NCI-H345 (cell line): ENCODE results near the gene CHERP.
A peak's percentile ranks its signal among the peaks of the same experiment; 100 is the strongest.
"Not testable (repeated sequence)": the region's sequence is repeated elsewhere in the genome, so short reads cannot be mapped to it uniquely, and the experiment has no call there.

Experiments
- DNase-seq: peaks from one replicate; lab custom pipeline; 2025; lab: John Stamatoyannopoulos, UW

Gene CHERP

DNA sequence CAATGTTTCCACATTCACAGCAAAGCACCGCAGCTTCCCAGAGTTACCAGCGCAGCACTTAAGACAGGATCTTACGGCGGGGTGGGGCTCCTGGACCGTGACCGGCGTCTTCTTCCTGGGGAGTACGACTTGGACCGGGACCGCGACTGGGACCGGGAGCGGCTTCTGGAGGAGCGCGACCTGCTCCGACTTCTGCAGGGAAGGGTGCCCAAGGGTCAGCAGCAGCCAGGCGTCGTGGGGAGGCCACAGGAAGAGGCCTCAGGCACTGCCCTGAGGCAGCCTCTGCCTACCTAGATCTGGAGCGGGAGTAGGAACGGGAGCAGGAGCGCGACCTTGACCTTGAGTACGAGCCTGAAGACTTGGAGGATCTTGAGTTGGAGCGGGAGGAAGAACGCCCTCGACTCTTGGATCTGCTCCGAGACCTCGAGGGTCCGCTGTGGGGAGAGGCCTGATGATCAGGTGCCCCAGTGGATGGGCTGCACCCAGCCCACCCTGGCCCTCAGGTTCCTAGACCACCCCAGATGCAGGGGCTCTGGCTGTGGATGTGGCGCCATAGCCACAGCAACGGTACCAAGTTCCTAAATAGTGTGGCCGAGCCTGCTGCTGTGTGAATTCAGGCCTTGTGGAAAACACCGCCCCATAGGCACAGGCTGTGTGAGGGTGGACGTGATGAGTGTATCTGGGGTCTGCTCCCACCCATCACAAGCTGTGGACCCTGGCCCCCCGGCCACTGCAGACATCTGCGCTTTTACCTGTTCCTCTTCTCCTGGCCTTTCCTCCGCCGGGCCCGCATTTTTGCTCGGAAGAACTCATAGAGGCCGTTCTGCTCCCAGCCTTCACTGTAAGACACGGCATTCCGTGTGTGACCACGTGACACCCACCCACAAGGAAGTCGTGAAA, 21.9 kb downstream of the CHERP start:
- no peak for DNase-seq

DNA sequence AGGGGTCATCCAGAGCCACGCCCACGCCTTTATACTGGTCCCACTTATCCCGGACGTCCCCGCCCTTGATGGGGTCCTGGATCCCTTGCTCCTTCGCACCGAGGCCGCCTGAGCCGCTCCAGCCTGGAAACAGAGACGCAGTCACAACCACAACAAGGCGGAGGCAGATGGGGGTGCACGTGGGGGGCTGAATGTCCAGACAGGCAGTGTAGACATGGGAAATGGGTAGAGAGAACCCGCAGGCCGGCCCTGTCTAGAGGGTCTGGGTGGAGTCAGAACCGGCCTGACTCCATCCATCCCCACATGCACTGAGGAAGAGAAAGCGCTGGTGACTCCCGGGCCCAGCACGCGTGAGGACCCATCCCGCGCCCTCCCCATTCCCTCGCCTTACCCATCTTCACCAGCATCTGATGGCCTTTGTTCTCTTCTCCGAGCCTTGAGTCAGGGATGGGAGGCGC, 23.0 kb downstream of the CHERP start:
- no peak for DNase-seq

DNA sequence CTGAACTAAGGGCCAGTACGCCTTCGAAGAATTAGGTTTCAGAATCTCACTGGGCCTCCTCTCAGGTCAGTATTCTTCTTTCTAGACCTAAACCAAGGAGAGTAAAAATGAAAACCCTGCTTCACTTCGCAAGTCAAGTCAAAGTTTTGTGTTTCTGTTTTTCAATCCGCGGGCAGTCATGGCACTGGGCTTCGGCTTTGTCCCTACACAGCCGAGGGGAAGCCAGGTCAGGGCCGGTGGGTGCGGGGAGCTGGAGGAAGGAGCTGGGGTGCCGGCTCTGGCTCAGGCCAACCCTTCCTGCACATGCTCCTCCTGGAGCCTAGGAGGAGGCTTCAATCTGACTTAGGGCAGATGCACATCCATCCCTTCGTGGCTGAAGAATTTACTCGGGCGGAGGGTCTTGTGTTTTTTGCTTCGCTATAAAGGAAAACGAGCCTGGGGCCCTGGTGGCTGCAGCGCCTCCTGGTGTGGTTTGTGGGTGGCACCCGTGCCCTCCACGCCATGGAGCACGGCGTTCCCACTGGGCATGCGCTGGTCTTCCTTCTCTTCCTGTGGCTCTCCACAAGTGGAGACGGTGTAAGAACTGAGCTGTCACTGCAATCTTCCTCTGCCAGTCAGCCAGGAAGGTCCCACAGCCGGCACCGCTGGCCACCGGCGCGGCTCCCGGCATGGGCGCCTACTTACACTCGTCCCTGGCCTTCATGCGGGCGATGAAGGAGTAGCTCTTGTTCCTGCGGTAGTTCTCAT, 23.6 kb downstream of the CHERP start:
- DNase-seq, result no peak

DNA sequence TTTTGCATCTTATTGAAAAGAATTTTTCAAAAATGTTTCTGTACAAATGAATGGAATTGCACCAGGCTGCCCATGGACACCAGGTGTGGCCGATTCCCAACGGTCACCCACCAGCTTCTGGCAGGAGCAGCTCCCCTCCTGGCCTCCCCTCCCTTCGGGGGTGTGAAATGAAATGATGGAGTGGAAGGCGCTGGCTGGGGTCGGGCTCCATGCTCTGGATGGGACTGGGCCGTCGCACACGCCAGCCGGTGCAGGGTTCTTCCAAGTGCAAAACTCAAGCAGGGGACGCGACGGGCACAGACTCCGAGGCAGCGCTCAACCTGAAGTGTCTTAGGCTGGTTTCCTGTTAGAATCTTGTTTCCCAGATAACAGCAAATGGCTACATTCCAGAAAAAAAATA, 24.2 kb downstream of the CHERP start:
- DNase-seq, result no peak

DNA sequence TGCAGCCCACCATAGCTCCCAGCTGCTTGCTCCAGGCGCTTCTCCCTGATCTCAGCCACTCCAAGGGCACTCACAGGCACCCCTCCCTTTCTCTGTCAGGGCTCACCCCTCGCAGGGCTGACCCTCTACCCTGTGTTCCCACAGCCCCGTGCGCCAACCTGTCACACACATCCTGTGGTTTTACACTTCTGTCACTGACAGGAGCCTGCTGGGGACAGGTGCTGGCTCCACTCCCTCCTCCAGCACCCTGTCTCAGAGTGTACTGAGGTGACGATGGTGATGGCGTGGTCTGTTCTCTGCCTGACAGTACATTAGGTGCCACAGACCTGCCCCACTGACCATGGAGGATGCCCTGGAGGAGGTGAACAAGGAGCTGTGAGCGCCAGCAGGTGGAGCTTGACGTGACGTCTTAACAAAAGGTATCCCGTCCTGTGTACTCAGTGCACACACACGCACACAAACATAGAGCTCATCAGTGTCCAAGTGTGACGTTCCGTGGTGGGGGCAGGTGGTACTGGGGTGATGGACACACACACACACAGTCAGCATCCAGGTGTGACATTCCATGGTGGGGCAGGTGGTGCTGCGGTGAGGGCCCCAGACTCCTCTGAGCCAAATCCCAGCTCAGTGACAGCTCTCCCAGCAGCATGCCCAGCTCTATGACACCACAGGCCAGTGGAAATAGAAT, 25.2 kb downstream of the CHERP start:
- no peak for DNase-seq

DNA sequence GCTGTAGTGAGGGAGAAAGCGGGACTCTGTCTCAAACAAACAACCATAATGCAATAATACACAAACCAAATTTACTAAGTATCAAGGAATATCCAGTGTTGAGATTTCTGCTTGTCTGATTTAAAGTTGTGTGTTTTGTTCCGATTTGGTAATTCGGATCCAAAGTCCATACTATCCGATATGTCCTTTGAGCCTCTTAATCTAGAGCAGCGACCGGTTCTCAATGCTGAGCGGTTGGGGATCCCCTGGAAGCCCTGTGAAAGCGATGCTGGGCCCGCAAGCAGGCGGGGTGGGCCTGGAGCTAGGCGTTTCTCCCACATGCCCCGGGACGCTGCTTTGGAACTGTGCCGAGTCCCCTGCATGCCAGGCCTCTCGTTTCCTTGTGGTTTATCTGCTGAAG, 25.9 kb downstream of the CHERP start:
- DNase-seq, result no peak

DNA sequence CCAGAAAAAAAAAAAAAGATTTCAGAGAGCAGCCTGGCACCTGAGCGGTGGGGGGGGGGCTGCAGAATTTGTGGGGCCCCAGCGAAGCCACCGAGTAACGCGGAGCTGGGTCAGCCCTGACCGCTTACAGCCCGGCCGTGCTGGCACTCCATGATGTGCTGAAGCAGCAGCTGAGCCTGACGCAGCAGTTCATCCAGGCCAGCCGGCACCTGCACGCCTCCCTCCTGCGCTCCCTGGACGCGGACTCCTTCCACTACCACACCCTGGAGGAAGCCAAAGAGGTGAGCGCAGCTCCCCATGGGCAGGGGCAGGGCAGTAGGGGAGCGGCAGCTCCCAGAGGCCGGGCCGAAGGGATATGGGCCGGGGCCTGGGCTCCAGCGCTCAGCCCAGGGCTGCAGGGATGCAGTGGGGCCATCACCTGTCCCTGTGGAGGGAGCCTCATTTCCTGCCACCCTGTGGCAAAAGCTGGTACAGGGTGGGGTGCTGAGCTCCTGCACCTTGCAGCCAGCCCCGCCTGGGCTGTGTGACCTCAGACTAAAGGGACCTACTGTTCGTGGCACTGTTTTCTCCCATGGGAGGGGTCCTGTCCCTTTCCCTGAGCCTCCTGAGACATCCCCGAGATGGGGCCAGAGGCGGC, 27.7 kb downstream of the CHERP start:
- no peak for DNase-seq

DNA sequence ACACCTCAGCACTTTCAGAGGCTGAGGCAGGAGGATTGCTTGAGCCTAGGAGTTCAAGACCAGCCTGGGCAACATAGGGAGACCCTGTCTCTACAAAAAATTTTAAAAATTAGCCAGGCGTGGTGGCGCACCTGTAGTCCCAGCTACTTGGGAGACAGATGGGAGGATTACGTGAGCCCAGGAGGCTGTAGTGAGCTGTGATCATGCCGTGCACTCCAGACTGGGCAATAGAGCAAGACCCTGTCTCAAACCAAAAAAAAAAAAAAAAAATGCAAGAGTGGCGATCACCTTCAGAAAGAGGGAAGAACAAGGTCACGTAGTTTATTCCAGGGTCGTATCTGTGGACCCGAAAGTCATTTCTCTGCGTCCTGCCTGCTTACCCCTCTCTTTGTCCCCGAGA, 29.6 kb downstream of the CHERP start:
- DNase-seq, result not testable (repeated sequence)

DNA sequence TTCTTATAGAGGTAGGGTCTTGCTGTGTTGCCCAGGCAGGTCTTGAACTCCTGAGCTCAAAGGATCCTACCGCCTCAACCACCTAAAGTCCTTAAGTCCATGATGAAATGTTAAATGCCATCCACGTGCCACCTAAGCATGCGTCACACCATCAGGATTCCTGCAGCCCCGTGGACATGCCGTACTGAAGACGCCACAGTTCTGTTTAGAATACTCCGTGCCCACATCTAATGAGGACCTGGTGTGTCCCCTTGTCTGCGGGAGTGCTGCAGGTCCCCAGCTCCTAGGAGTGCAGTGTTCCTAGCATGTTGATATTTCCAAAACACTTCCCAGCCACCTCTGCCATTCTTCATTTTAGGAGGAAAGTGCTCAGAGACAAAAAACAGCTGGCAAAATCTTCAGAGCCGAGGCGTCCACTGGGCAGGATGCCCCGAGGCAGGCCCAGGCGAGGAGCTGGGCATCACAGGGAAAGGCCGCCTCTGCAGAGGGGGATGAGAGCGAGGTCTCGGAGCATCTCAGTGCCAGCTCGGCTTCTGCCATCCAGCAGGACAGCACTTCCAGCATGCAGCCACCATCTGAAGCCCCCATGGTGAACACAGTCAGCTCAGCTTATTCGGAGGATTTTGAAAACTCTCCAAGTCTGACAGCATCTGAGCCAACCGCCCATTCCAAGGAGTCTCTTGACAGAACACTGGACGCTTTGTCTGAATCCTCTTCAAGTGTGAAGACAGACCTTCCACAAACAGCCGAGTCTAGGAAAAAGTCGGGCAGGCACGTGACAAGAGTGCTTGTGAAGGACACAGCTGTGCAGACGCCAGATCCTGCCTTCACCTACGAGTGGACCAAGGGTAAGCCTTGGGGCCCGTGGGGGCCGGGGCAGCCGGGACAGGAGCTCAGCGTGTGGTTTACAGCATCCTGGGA, 32.8 kb downstream of the CHERP start:
- DNase-seq, result no peak

DNA sequence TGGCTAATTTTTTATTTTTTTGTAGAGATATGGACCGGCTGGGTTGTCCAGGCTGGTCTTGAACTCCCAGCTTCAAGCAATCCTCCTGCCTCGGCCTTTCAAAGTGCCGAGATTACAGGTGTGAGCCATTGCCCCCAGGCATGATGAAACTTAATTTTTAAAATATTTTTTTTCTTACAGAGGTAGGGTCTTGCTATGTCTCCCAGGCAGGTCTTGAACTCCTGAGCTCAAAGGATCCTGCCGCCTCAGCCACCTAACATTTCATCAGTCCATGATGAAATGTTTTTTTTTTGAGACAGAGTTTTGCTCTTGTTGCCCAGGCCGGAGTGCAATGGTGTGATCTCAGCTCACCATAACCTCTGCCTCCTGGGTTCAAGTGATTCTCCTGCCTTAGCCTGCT, 33.7 kb downstream of the CHERP start:
- DNase-seq, result no peak

DNA sequence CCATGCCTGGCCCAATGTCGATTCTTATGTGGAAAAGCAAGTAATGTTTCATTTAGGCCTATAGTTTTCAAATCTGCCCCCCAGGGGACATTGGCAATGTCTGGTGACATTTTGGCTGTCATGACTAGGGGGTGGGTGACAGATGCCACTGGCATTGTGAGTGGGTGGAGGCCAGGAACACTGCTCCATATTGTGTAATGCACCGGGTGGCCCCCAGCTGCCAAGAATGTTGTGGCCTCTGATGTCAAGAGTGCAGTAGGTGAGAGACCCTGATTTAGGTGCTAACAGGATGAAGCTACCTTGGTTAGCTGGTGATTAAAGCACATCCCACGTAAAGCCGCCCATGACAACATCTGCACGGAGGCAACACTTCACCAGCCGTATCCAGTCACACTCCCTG, 35.3 kb downstream of the CHERP start:
- no peak for DNase-seq

DNA sequence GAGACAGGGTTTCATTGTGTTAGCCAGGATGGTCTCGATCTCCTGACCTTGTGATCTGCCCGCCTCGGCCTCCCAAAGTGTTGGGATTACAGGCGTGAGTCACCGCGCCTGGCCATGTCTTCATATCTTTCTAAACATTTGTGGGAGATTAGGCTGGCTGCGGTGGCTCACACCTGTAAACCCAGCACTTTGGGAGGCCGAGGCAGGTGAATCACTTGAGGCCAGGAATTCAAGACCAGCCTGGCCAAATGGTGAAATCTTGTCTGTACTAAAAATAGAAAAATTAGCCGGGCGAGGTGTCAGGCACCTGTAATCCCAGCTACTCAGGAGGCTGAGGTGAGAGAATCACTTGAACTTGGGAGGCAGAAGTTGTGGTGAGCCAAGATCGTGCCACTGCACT, 36.1 kb downstream of the CHERP start:
- not testable (repeated sequence) for DNase-seq

DNA sequence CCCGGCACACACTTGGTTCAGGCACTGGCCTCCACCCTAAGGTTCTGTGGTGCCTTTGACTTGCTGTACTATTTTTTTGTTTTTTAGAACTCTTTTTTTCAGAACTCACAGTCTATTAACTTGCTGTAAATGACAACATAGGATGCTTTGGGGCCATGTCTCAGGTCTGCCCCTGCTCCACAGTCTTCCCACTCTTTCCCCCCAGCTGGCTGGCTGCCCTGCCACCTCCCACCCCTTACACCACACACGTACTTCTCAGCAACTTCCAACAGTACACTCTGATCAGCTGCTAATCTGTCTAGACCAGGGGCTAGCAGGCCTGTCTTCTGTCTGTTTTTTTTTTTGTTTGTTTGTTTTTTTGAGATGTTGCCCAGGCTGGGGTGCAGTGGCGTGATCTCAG, 38.0 kb downstream of the CHERP start:
- DNase-seq, result no peak

DNA sequence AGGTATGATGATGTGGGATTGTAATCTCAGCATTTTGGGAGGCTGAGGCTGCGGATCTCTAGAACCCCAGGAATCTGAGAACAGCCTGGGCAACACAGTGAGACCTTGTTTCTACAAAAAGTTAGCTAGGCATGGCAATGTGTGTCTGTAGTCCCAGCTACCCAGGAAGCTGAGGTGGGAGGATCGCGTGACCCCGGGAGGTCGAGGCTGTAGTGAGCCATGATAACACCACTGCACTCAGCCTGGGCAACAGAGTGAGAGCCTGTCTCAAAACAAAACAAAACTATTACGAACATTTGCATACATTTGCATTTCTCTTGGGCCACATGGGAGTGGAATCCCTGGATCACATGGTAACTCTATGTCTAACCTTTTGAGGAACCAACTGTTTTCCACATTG, 44.4 kb downstream of the CHERP start:
- no peak for DNase-seq

DNA sequence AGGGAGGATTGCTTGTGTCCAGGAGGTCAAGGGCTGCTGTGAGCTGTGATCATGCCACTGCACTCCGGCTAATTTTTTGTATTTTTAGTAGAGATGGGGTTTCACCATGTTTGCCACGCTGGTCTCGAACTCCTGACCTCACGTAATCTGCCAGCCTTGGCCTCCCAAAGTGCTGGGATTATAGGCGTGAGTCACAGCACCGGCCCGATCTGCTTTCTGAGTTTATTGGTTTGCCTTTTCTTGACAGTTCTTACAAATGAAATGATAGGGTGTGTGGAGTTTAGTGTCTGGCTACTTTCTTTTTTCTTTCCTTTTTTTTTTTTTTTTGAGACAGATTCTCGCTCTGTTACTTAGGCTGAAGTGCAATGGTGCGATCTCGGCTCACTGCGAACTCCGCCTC, 45.2 kb downstream of the CHERP start:
- no peak for DNase-seq

DNA sequence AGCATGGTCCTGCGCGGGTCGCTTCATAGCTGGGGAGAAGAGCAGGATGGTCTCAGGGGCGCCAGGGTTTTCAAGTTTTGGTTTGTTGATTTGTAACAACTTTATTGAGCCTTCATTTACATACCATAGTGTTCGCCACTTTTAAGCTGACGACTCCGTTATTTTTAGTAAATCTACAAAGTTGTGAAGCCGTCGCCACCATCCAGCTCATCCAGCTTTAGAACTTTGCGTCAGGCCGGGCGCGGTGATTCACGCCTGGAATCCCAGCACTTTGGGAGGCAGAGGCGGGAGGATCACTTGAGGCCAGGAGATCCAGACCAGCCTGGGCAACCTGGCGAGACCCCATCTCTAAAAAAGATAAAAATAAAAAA, 45.6 kb downstream of the CHERP start:
- DNase-seq, result no peak

DNA sequence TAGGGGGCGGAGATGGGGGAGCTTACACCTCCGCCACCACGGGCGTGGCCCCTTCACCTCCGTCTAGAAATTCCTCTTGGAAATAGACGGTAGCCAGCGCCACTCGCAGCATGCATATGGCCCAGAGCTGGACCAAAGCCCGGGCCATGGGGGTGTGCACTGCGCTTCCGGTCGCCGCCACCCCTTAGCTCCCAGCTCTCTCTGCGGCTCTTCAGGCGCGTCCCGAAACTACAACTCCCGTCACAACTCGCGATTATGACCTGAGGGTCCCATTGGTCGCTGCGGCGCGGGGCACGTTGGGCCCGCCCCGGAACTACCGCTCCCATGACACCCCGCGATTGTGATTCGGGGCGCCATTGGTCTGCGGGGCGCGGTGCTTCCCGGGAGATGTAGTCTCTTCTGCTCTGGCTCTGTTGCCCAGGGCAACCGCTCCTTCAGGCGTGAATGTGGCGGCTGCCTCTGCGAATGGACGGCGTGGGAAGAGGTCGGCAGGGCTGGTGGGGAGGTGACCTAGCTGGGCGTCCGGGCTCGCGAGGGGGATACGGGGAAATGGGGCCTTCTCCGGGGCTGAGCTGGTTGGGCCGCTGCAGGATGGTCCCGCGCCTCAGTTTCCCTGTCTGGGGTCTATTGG, 46.1 kb downstream of the CHERP start, which contains the start of the genes C19orf44 and CALR3:
C19orf44 (plus strand) TSS at position 413 of the 631 bp plus-strand sequence. CDS start 4,399 bp downstream, outside the sequence.
CALR3 (minus strand) TSS at position 186 of the 631 bp plus-strand sequence; CDS start at position 148, 38 bp downstream.
- peak; percentile 96 for DNase-seq

DNA sequence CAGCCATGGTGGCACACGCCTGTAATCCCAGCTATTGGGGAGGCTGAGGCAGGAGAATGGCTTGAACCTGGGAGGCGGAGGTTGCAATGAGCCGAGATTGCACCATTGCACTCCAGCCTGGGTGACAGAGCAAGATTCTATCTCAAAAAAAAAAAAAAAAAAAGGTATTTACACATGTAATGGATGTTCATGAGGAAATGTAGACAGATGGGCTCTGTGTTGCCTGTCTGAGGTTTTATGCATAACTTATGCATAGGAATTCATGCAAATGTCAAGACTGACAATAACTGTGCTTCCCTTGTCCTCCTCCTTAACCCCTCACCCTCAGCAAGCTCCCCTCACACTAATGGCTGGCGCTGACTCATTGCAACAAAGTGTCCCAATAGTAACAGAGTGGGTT, 55.8 kb downstream of the CHERP start:
- DNase-seq, result not testable (repeated sequence)

DNA sequence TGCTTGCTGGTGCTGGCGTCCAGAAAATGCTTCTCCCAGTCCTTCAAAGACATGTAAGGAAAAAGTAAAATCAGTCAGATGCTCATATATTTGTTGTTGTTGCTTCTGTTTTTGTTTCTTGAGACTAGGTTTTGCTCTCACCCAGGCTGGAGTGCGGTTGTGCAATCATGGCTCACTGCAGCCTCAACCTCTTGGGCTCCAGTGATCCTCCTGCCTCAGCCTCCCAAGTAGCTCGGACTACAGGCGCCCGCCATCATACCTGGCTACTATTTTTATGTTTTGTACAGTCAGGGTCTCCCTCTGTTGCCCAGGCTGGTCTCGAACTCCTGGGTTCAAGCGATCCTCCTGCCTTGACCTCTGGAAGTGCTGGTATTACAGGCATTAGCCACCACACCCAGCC, 59.5 kb downstream of the CHERP start:
- DNase-seq, result no peak

DNA sequence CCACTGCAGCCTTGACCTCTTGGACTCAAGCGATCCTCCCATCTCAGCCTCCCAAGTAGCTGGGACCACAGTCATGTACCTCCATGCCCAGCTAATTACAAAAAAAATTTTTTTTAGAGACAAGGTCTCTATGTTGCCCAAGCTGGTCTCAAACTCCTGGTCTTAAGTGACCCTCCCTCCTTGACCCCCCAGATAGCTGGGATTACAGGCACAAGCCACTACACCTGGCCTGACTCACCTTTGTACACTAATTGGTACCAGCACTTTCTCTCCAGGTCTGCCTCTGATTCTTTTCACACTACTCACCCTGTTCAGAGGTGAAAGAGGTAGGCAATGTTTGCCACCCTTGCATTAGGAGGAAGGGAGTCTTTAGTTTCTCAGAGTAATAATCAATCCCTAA, 64.9 kb downstream of the CHERP start:
- no peak for DNase-seq
